Measurements from ENCODE around the gene FCHSD2. TPM values are rescaled to one million over a fixed set of nuclear protein-coding genes. Genes with fewer than 3 reads are reported as not detected.
A peak's percentile ranks its signal among the peaks of the same experiment; 100 is the strongest.

Gene FCHSD2
- total and polyA plus RNA-seq, 7 donors, result 5.7 to 18.5 (median 9.7) TPM

GRCh38 chr11:72925656-72926055 lies 216.5 kb downstream of the FCHSD2 start:
- H3K4me1 ChIP-seq, result peaks cover 8% of the 10 kb centered on the region
- intact Hi-C loops (cut with DNase I), result loop anchor here (2.0 kb wide), 1 partner anchor 251 kb away; no protein-coding TSS in a partner anchor
- ATAC-seq, result no peak
- H3K36me3 ChIP-seq (ENCODE audit: insufficient read depth in 1 of 2, low read depth in 1 of 2), result no peaks in the 10 kb centered on the region
- WGBS, 3 donors, result 93 to 95% (median 94%) methylated on average over 9 of the region's 9 CpGs
- no peak for DNase-seq
- H3K27me3 ChIP-seq (ENCODE audit: insufficient read depth in 3 of 3, low read length in 2 of 3), result no peaks in the 10 kb centered on the region
- no peaks in the 10 kb centered on the region for H3K9me3 ChIP-seq
- no peak overlapping the region for H3K4me3 ChIP-seq
- H3K27ac ChIP-seq, result no peak overlapping the region
- TF ChIP-seq, protein P1, sequence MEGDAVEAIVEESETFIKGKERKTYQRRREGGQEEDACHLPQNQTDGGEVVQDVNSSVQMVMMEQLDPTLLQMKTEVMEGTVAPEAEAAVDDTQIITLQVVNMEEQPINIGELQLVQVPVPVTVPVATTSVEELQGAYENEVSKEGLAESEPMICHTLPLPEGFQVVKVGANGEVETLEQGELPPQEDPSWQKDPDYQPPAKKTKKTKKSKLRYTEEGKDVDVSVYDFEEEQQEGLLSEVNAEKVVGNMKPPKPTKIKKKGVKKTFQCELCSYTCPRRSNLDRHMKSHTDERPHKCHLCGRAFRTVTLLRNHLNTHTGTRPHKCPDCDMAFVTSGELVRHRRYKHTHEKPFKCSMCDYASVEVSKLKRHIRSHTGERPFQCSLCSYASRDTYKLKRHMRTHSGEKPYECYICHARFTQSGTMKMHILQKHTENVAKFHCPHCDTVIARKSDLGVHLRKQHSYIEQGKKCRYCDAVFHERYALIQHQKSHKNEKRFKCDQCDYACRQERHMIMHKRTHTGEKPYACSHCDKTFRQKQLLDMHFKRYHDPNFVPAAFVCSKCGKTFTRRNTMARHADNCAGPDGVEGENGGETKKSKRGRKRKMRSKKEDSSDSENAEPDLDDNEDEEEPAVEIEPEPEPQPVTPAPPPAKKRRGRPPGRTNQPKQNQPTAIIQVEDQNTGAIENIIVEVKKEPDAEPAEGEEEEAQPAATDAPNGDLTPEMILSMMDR (IDR thresholded peaks at IDR 0.05), result no peak

DNA sequence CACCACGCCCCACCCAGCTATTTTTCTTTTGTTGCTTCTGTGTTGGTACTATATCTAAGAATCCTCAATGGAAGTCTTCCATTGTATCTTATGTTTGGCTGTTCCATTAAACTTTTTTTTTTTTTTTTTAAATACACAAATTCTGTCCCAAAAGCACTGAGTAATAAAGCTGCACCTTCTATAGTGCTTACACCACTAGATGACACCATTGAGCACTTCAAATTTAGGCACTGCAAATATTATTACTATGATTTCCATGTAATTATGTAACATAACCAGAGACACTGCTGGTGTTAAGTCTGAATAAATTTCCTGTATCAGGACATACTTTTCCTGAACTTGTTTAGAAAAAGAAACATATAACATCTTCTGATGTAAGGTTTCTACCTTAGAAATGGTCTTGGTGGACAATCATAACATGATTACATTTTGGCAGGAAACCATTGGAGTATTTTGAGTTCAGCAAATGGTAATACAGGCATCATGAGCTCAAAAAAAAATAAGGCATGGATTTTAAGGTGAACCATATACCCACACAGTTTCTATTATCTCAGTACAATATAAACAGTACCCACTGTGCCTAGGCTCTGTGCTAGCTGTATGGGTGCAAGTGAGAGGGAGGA lies 217.4 kb downstream of the FCHSD2 start:
- Histone ChIP-seq H3K4me1 (peaks cover under 1% of the 10 kb centered on the region), H3K27me3 (ENCODE audit: insufficient read depth in 3 of 3, low read length in 2 of 3) (no peaks in the 10 kb centered on the region), H3K27ac (no peak overlapping the region), H3K36me3 (ENCODE audit: insufficient read depth in 1 of 2, low read depth in 1 of 2) (no peaks in the 10 kb centered on the region), H3K9me3 (no peaks in the 10 kb centered on the region), H3K4me3 (no peak overlapping the region)
- 98 to 100% (median 100%) methylated on average over 1 of the region's 1 CpG for WGBS, 3 donors
- intact Hi-C loops (cut with DNase I), result loop anchor here (2.0 kb wide), 1 partner anchor 252 kb away; no protein-coding TSS in a partner anchor
- ATAC-seq (peak in 2 of 4 donors; percentile 63 to 71), DNase-seq (no peak)
- TF ChIP-seq, protein P1 (IDR thresholded peaks at IDR 0.05), result peak; percentile 53

GRCh38 chr11:72921028-72921716 lies 220.9 kb downstream of the FCHSD2 start:
- ATAC-seq (no peak), DNase-seq (no peak)
- intact Hi-C loops (cut with DNase I), result no loop called here
- Histone ChIP-seq H3K9me3 (no peaks in the 10 kb centered on the region), H3K27me3 (ENCODE audit: insufficient read depth in 3 of 3, low read length in 2 of 3) (no peaks in the 10 kb centered on the region), H3K36me3 (ENCODE audit: insufficient read depth in 1 of 2, low read depth in 1 of 2) (no peaks in the 10 kb centered on the region), H3K4me1 (no peaks in the 10 kb centered on the region), H3K27ac (no peak overlapping the region), H3K4me3 (no peak overlapping the region)
- WGBS, 3 donors, result 54 to 75% (median 59%) methylated on average over 5 of the region's 5 CpGs
- TF ChIP-seq, protein P1 (IDR thresholded peaks at IDR 0.05), result no peak

DNA sequence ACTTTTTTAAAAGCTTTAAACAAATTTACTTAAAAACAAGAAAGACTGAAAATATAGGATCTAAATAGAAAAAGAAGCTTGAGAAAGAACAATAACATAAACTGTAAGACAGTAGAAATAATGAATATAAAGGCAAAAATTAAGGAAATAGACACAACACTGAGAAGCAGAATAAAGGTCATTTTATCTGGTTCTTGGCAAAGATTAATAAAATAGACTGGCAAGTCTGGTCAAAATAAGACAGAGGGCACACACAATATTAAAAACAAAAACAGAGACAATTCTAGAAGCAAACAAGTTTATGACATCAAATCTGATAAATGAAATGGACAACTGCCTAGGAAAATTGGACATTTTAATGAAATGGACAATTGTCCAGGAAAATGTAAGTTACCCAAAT lies 222.1 kb downstream of the FCHSD2 start:
- no peaks in the 10 kb centered on the region for H3K9me3 ChIP-seq
- intact Hi-C loops (cut with DNase I), result no loop called here
- no peaks in the 10 kb centered on the region for H3K36me3 ChIP-seq (ENCODE audit: insufficient read depth in 1 of 2, low read depth in 1 of 2)
- no peaks in the 10 kb centered on the region for H3K4me1 ChIP-seq
- ATAC-seq (no peak), DNase-seq (no peak)
- H3K4me3 ChIP-seq, result no peak overlapping the region
- H3K27ac ChIP-seq, result no peak overlapping the region
- TF ChIP-seq, protein P1 (IDR thresholded peaks at IDR 0.05), result no peak
- H3K27me3 ChIP-seq (ENCODE audit: insufficient read depth in 3 of 3, low read length in 2 of 3), result no peaks in the 10 kb centered on the region
